Activated CD4-positive, alpha-beta T cell treated with anti-CD3 and anti-CD28 coated beads for 48 hours (primary cell): ENCODE data around the gene ERGIC1.
A peak's percentile ranks its signal among the peaks of the same experiment; 100 is the strongest.
"Not testable (repeated sequence)": the region's sequence is repeated elsewhere in the genome, so short reads cannot be mapped to it uniquely, and the experiment has no call there.

ENCODE experiments used
- DNase-seq: peaks from one replicate; pipeline ENCODE4 v3.0.0-alpha.2; 2020

The ERGIC1 gene

GRCh38 chr5:172833686-172834414 lies at the start of gene ERGIC1:
ERGIC1 (plus strand) TSS chr5:172834251; CDS start chr5:172834414, 163 bp downstream.
- peak; percentile 68 for DNase-seq

DNA sequence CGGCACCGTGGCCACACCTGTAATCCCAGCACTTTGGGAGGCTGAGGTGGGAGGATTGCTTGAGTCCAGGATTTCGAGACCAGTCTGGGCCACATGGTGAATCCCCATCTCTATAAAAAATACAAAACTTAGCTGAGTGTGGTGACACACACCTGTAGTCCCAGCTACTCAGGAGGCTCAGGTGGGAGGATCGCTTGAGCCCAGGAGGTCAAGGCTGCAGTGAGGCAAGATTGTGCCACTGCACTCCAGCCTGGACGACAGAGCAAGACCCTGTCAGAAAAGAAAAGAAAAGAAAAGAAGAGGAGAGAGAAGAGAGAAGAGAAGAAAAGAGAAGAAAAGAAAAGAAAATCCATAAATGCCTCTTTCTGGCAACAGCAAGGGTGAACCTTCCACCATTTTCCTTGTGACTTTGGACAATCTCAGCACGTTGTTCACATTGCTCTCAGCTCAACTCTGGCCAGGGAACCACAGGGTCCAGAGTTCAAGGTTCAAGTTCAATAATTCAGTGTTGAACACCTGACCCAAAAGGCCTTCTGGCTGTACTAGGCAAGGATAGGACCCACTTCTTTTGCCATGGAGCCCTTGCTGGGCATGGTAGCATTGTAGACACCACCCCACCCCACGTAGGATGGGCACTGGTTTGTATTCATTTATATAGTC lies 48.5 kb upstream of the ERGIC1 start:
- no peak for DNase-seq

GRCh38 chr5:172786736-172787462 lies 47.2 kb upstream of the ERGIC1 start:
- no peak for DNase-seq

- not testable (repeated sequence) for DNase-seq
Measured at GRCh38 chr5:172787538-172787937, 46.5 kb upstream of the ERGIC1 start.

DNA sequence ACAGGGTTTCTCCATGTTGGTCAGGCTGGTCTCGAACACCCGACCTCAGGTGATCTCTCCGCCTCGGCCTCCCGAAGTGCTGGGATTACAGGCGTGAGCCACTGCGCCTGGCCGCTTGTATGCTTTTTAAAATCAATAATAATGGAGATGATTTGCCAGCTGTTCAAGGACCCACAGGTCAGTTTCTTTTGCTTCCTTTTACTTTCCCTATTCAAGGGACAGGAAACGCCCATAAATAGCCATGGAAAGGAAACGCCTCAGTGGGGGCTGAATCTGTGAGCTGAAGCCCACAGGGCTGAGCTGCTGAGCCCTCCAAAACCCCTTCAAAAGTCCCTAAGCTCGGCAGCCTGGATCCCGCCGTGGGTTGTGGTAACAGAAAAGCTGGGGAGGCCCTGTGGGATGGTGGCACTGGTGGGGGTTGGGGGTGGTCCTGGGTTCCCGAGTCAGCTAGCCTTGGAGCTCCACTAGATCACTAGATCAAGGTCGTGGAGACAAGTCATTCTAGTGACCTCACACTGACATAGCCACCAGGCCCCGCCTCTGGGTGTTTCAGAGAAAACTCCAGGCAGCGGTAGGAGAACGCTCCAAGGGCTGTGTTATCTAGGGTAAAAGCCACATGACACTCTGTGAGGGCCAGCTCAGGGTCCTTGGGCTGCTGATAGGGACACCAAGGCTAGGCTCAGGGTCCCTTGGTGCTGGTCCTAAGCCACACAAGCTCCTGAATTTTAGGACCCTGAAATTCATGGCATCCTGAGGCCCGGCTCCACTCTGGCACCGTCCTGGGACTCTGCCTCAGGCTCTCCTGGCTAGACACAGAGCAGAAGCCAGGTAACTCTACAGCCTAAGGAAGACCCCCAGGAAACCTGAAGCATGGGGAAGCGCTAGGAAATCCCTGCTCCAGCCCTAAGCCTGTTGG lies 45.0 kb upstream of the ERGIC1 start:
- DNase-seq = no peak

DNA sequence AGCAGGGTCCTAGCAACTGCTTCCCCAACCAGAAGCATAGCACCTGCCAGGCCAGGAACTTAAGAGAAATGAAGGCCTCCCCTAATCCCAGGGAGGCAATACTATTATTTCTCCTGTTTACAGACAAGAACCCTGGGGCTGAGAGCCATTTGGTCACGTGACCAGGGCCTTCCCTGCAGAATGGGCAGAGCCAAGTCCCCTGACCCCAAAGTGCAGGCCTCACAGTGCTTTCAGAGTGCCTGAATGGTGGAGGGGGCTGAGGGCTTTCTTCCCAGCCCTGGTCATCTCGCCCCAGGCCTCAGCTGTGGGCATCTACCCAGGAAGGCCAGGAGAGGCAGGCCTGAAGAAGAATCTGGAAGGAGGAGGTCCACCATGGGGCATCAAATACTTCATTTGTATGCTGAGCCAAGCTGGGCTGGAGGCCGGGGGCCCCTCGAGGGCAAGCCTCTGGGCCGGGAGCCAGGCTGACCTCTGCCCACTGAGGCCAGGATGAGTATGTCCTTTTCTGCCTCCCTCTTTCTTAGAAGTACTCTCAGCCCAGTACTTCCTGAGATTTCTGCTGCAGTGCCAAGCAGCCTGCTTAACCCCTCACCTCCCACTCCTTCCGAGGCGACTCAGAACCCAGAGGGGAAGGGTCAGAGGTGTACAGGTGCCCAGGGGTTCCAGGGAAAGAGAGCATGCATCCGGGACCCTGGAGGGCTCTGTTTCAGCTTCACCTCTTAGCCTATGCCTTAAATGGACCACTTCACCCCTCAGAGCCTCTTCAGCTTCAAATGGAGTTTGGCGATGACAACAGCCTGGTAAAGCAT lies 44.2 kb upstream of the ERGIC1 start:
- no peak for DNase-seq

GRCh38 chr5:172790496-172790889 lies 43.6 kb upstream of the ERGIC1 start:
- no peak for DNase-seq

- DNase-seq = no peak
Measured at GRCh38 chr5:172791286-172791685, 42.8 kb upstream of the ERGIC1 start.

GRCh38 chr5:172791726-172792445 lies 42.2 kb upstream of the ERGIC1 start:
- DNase-seq = no peak

DNA sequence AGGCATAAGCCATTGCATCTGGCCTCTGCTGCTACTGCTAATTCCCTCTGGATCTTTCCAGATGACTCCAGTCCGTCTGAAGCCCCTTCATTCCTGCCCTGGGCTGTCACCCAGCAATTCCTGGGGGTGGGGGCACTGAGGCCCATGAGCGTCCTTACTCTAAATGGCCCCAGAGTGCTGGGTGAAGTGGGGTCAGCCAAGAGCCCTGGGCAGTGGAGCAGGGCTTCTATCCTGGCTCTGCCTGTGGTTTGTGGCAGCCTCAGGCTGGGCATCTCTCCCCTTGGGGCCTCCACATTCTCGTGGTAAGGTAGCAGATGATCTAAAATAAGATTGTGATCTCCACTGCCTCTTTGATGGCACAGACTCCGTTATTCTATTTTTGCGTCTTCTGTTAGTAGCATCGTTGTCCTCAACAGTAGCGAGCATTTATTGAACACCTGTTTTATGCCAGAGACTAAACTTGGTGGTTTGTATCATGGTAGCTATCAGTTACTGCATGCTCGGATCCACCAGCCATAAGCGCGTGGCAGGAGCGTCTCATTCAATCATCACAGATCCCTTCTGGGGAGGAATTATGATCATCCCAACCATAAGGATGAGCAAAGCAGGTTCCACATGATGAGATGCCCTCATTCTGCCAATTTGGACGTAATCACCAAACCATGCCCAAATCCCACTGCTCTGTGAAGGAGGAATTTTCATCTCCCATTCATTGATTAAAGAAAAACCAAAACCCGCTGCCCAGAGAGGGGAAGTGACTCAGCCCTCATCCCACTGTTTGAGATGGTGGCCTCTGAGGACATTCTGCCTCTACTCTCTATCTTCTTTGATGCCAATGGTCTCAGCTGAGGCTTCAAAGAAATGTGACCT lies 41.1 kb upstream of the ERGIC1 start:
- DNase-seq = no peak

DNA sequence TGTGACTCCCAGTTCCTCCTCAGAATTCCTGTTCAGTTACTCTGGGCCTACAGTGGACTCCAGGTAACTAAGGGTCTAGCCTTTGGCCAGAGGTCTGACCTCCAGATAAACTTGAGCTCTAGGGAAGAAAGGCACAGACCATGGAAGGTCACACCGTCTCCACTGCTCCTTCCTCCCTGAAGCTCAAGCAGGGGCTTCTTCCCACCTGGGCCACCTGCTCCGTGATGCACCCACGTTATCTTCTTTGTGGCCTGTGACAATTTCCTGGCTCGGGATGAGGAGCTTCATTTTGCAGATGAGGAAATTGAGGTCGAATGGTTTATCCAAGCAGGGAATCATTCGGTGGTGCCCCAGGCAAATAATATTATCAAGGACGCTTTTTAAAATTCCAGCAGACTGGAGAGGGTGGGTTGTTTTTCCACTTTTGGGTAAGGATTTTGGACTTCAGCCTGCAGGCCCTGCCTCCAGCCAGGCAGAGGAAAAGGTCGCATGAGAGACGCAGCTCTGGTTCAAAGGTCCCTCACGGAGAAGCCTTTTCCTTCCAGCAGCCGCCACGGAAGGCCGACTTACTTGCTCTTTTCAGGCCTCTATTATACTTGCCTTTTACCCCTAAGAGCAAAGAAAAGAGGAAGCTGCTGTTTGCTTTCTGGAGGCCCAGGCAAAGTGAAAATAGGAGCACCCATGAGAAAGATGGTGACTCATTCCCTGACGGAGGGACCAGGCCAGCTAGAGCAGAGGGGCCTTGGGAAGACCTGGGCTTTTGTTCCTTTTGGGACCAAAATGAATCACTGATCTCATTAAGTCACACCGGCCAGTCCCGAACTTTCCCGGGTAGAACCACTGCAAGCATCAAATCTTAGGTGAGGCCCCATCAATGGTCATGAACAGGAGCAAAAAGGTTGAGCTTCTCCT lies 40.2 kb upstream of the ERGIC1 start:
- DNase-seq = no peak

- no peak for DNase-seq
Measured at GRCh38 chr5:172795318-172795977, 38.6 kb upstream of the ERGIC1 start.

GRCh38 chr5:172796306-172796705 lies 37.7 kb upstream of the ERGIC1 start:
- no peak for DNase-seq

- no peak for DNase-seq
Measured at GRCh38 chr5:172797771-172798191, 36.3 kb upstream of the ERGIC1 start.

DNA sequence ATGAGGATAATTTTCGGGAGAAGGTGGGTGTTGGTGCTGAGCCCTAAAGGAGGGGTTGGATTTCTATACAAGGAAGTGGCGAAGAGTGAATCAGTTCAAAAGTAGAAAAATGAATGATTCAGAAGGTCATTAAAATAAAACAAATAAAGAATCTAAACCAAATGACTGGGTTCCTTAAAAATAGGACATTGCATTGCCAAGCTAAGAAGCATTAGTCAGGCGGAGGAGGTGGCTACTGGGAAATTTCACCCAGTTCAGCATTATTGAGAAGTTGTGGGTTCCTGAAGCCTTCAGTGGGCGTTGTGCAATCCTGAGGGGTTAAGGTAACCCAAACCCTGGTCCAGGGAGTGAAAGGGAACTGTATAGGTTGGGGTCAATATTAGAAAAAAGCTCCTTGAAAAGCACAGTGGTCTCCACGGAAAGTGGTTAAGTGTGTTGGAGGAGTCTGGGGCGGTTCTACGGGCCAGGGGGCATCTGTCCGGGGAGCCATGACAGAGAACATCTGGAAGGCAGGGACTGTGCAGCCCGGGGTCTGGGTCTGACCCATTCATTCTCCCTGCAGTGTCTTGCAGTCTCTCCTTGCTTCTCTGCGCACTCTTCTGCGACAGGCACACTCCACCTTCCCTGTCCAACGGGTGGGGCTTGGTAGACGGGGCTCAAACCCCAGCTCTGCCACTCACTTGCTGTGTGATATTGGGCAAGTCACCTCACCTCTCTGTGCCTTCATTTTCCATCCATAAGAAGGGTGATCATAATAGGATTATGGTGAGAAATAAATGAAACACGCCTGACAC lies 35.4 kb upstream of the ERGIC1 start:
- DNase-seq = no peak

GRCh38 chr5:172799416-172799815 lies 34.6 kb upstream of the ERGIC1 start:
- no peak for DNase-seq

- no peak for DNase-seq
Measured at GRCh38 chr5:172800088-172800551, 33.9 kb upstream of the ERGIC1 start.
